ENCODE data around the gene SLC25A33.

GRCh38 chr1:9538669-9539164 lies 548 bp upstream of the SLC25A33 start:
- TF ChIP-seq POLR2A (IDR thresholded peaks at IDR 0.05; ENCODE audit: low read length) (no peak), USF2 (IDR thresholded peaks at IDR 0.05) (no peak), ELK1 (IDR thresholded peaks at IDR 0.05; ENCODE audit: low read depth, low read length) (no peak), CTCF (IDR thresholded peaks at IDR 0.05) (no peak), RFX5 (IDR thresholded peaks at IDR 0.05) (no peak), SMC3 (IDR thresholded peaks at IDR 0.05) (no peak), CBX2 (IDR thresholded peaks at IDR 0.05; ENCODE audit: borderline replicate concordance, low read depth) (no peak), REST (IDR thresholded peaks at IDR 0.05) (no peak), POLR2AphosphoS2 (conservative IDR thresholded peaks at IDR 0.05; ENCODE audit: low read length) (no peak), MAX (IDR thresholded peaks at IDR 0.05) (no peak)

Measured in A549 (cell line).